Measurements from ENCODE around the gene STING1.

DNA sequence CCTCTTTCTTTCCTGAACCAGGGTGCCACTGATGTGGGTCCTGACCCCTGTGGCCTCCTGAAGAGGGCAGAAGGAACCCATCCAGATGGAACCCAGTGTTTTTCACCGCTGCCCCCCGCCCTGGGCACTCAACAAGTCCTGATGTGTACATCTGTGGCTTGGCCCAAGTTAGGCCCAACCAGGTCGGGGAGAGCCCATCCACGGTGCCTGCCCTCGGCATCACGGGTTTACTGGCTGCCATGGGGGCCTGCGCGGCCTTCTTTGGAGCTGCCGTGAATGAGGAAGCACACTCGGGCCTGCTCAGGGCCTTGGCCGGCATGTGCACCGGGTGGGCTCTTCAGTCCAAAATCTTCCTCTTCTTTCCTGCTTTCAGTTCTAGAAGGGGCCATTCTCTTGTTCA is 25.8 kb downstream of the STING1 start:
- TF ChIP-seq EZH2phosphoT487 (IDR thresholded peaks at IDR 0.05; ENCODE audit: insufficient read depth, low read depth) (no peak), EZH2 (IDR thresholded peaks at IDR 0.05; ENCODE audit: insufficient read depth, poor library complexity, severe bottlenecking) (no peak)

All from GM23248 (cell line).